A673 (cell line): ENCODE results near the gene CNOT6L. TPM values are rescaled to one million over a fixed set of nuclear protein-coding genes. Genes with fewer than 3 reads are reported as not detected.

ENCODE experiments used
- BruUV-seq: library from RNA; stranded (reverse); fragments of 400-500 nt; replicated peaks from 2 replicates; lab custom pipeline; 2021; lab: Mats Ljungman, UMichigan
- CTCF ChIA-PET: fragments of 300-600 bp; sonication (Branson Sonifier 250); formaldehyde crosslinking; loops from one replicate; lab custom pipeline; 2022; ENCODE audit warnings: antibody characterized with exemption; lab: Charles Lee
- POLR2A ChIA-PET: fragments of 300-600 bp; sonication (Branson Sonifier 250); formaldehyde crosslinking; loops from one replicate; lab custom pipeline; 2022; ENCODE audit warnings: antibody characterized with exemption; ENCODE audit not compliant: low non-redundant PET; lab: Charles Lee
- DNase-seq: peaks from one replicate; pipeline ENCODE4 v3.0.0-alpha.2; 2015; ENCODE audit warnings: low spot score
- H3K27ac ChIP-seq: fragments of 200-600 bp; sonication (generic); 2 replicates; pipeline ENCODE4 v1.5.1; 2016; ENCODE audit warnings: mixed run types, low read depth, mild to moderate bottlenecking, mixed read lengths, antibody characterized with exemption, low read length; ENCODE audit not compliant: poor library complexity, severe bottlenecking
- H3K27me3 ChIP-seq: fragments of 200-600 bp; sonication (generic); replicated peaks from 2 replicates; pipeline ENCODE4 v1.6.1; 2017; ENCODE audit warnings: mixed run types, low read depth, mild to moderate bottlenecking, mixed read lengths, antibody characterized with exemption, low read length; ENCODE audit not compliant: insufficient read depth, poor library complexity
- H3K36me3 ChIP-seq: fragments of 200-600 bp; sonication (generic); 2 replicates; pipeline ENCODE4 v1.6.1; 2016; ENCODE audit warnings: mixed run types, mild to moderate bottlenecking, mixed read lengths, antibody characterized with exemption, low read length; ENCODE audit not compliant: insufficient read depth, poor library complexity, severe bottlenecking
- H3K4me1 ChIP-seq: fragments of 200-600 bp; sonication (generic); 2 replicates; pipeline ENCODE4 v1.6.1; 2017; ENCODE audit warnings: mixed run types, mild to moderate bottlenecking, mixed read lengths, antibody characterized with exemption, low read length; ENCODE audit not compliant: insufficient read depth, poor library complexity, severe bottlenecking
- H3K4me3 ChIP-seq: fragments of 200-600 bp; sonication (generic); 2 replicates; pipeline ENCODE4 v1.5.1; 2016; ENCODE audit warnings: low read depth, mixed run types, mild to moderate bottlenecking, mixed read lengths, low read length; ENCODE audit not compliant: poor library complexity, severe bottlenecking
- H3K9me3 ChIP-seq: fragments of 200-600 bp; sonication (generic); 2 replicates; pipeline ENCODE4 v1.6.1; 2016; ENCODE audit warnings: mixed run types, low read depth, mild to moderate bottlenecking, mixed read lengths, antibody characterized with exemption, low read length; ENCODE audit not compliant: poor library complexity, severe bottlenecking
- EZH2 ChIP-seq: fragments of 200-600 bp; sonication (generic); IDR thresholded peaks from 2 replicates; pipeline ENCODE4 v1.6.1; 2017; ENCODE audit warnings: borderline replicate concordance, low read depth, mild to moderate bottlenecking, mixed read lengths, antibody characterized with exemption, low read length; ENCODE audit not compliant: poor library complexity, severe bottlenecking
- intact Hi-C: fragments of 100-400 bp; cut with micrococcal nuclease; formaldehyde crosslinking; loops from one replicate; pipeline ENCODE4 v1.10.0; 2022; ENCODE audit not compliant: unreplicated experiment
- total RNA-seq: library from RNA; stranded (reverse); gene quantifications from 2 replicates; pipeline ENCODE4 v1.2.3, GENCODE V29; 2021
- TF ChIP-seq, protein P1 (sequence below): fragments of 300-800, 200-600 bp; sonication (generic); conservative IDR thresholded peaks from 2 replicates; pipeline ENCODE4 v1.5.1; 2017; ENCODE audit warnings: low read depth, mild to moderate bottlenecking, antibody characterized with exemption, low read length, moderate library complexity, mixed read lengths

The CNOT6L gene
- total RNA-seq, 1 experiment from 2014 or later, result 13.4 TPM

DNA sequence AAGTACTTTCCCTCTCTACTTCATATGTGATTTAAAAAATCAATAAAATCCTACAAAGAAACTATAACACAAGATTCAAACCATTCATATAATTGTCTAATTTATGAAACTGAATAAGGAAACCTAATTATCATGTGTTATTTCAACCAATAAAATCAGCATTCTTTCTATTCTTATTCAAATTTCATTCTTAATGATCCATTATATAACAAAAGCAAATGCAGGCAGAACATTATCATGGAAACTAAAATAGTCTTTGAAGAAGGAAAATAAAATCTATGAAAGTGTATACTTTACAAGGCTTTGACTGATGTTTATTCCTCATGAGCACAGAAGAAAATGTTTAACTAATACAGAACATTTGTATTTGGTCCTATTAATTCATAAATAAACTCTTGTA is 47.6 kb downstream of the CNOT6L start:
- BruUV-seq, result no TSS peak
- Histone ChIP-seq H3K9me3 (no peaks in the 10 kb centered on the region), H3K27me3 (no peaks in the 10 kb centered on the region), H3K4me1 (no peaks in the 10 kb centered on the region), H3K4me3 (no peak overlapping the region), H3K27ac (no peak overlapping the region), H3K36me3 (no peaks in the 10 kb centered on the region)
- no peak for DNase-seq
- intact Hi-C loops, result no loop called here
- POLR2A ChIA-PET, result no interaction called here
- no peak for TF ChIP-seq EZH2
- TF ChIP-seq, protein P1, sequence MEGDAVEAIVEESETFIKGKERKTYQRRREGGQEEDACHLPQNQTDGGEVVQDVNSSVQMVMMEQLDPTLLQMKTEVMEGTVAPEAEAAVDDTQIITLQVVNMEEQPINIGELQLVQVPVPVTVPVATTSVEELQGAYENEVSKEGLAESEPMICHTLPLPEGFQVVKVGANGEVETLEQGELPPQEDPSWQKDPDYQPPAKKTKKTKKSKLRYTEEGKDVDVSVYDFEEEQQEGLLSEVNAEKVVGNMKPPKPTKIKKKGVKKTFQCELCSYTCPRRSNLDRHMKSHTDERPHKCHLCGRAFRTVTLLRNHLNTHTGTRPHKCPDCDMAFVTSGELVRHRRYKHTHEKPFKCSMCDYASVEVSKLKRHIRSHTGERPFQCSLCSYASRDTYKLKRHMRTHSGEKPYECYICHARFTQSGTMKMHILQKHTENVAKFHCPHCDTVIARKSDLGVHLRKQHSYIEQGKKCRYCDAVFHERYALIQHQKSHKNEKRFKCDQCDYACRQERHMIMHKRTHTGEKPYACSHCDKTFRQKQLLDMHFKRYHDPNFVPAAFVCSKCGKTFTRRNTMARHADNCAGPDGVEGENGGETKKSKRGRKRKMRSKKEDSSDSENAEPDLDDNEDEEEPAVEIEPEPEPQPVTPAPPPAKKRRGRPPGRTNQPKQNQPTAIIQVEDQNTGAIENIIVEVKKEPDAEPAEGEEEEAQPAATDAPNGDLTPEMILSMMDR, result no peak
- CTCF ChIA-PET, result no interaction called here

DNA sequence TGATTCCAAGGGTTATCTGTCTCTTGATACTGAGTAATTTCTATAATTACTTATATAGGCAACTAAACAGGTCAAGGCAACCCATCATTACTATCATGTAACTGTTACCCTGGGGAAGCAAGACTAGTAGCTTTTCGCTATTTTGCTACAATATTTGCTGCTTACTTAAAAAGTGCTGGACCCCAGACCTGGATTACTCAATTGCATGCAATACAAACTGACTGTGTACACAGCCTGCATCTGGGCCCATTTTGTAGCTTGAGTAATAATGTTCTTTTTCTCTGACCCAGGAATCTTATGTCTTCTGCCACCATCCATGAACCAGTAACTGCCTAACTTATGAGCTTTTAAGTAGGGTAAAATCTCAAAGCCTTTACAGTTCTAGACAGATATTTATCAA is 53.4 kb downstream of the CNOT6L start:
- Histone ChIP-seq H3K9me3 (peaks cover 2% of the 10 kb centered on the region), H3K4me1 (no peaks in the 10 kb centered on the region), H3K27me3 (no peaks in the 10 kb centered on the region), H3K36me3 (no peaks in the 10 kb centered on the region), H3K27ac (no peak overlapping the region), H3K4me3 (no peak overlapping the region)
- ChIA-PET CTCF (no interaction called here), POLR2A (no interaction called here)
- no peak for DNase-seq
- BruUV-seq, result no TSS peak
- intact Hi-C loops, result no loop called here
- TF ChIP-seq EZH2, result no peak
- TF ChIP-seq, protein P1, result no peak

DNA sequence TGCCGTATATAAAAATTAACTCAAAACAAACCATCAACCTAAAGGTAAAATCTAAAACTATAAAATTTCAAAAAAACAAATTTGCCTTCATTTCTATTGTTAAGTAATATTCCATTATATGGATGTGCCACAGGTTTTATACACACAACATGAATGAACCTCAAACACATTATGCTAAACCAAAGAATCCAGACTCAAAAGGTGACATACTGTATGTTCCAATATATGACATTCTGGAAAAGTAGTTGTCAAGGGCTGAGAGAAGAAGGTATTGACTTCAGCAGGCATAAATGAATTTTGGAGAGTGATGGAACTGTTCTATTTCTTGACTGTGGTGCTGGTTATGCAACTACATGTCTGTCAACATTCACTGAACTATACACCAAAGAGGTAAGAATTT is 56.6 kb downstream of the CNOT6L start:
- H3K36me3 ChIP-seq, result no peaks in the 10 kb centered on the region
- DNase-seq, result no peak
- H3K4me3 ChIP-seq, result no peak overlapping the region
- TF ChIP-seq, protein P1, result no peak
- TF ChIP-seq EZH2, result no peak
- ChIA-PET CTCF (no interaction called here), POLR2A (no interaction called here)
- H3K9me3 ChIP-seq, result peaks cover 2% of the 10 kb centered on the region
- no TSS peak for BruUV-seq
- intact Hi-C loops, result no loop called here
- H3K27me3 ChIP-seq, result no peaks in the 10 kb centered on the region
- H3K4me1 ChIP-seq, result no peaks in the 10 kb centered on the region
- H3K27ac ChIP-seq, result no peak overlapping the region
